IMR-90 (cell line): ENCODE measurements around the gene CORO1C. TPM values are rescaled to one million over a fixed set of nuclear protein-coding genes. Genes with fewer than 3 reads are reported as not detected.

Experiments
- ATAC-seq: fragments of 200-7000 bp; cut with Tn5 transposase; 2 replicates; pipeline ENCODE4 v1.9.1; 2020; ENCODE audit warnings: low read depth, mild to moderate bottlenecking, moderate library complexity
- BruUV-seq: library from RNA; stranded (reverse); fragments of 400-500 nt; replicated peaks from 2 replicates; lab custom pipeline; 2021; lab: Mats Ljungman, UMichigan
- CTCF ChIA-PET: fragments of 300-600 bp; formaldehyde crosslinking; extraction: SDS; loops from one replicate; lab custom pipeline; 2021; ENCODE audit warnings: antibody characterized with exemption; lab: Yijun Ruan, JAX
- POLR2A ChIA-PET: fragments of 300-600 bp; sonication (Branson Sonifier 250); formaldehyde crosslinking; loops from one replicate; lab custom pipeline; 2022; ENCODE audit warnings: antibody characterized with exemption; ENCODE audit not compliant: unreplicated experiment; lab: Charles Lee
- DNase-seq: peaks from one replicate; pipeline ENCODE4 v3.0.0; 2013
- H2AFZ ChIP-seq: replicated peaks from 2 replicates; pipeline ENCODE3; 2013; ENCODE audit warnings: low read length, mild to moderate bottlenecking; ENCODE audit not compliant: poor library complexity
- H2AK5ac ChIP-seq: 2 replicates; pipeline ENCODE4 v1.6.1; 2013; ENCODE audit warnings: low read depth, low read length, inconsistent platforms
- H2AK9ac ChIP-seq: replicated peaks from 2 replicates; pipeline ENCODE3; 2013; ENCODE audit warnings: mild to moderate bottlenecking, low read depth, low read length, moderate library complexity; ENCODE audit not compliant: poor library complexity
- H2BK120ac ChIP-seq: 2 replicates; pipeline ENCODE4 v1.6.1; 2013; ENCODE audit warnings: low read depth, low read length, inconsistent platforms
- H2BK15ac ChIP-seq: 3 replicates; pipeline ENCODE4 v1.6.1; 2013; ENCODE audit warnings: low read depth, low read length, inconsistent platforms
- H2BK20ac ChIP-seq: 2 replicates; pipeline ENCODE4 v1.6.1; 2013; ENCODE audit warnings: low read depth, mild to moderate bottlenecking, inconsistent platforms, low read length, moderate library complexity
- H2BK5ac ChIP-seq: 2 replicates; pipeline ENCODE4 v1.6.1; 2013; ENCODE audit warnings: mild to moderate bottlenecking, low read depth, low read length, inconsistent platforms; ENCODE audit not compliant: poor library complexity, severe bottlenecking
- H3K14ac ChIP-seq: replicated peaks from 2 replicates; pipeline ENCODE4 v1.6.1; 2013; ENCODE audit warnings: low read depth, low read length, inconsistent platforms
- H3K18ac ChIP-seq: 2 replicates; pipeline ENCODE4 v1.6.1; 2013; ENCODE audit warnings: low read depth, low read length, control low read depth
- H3K23ac ChIP-seq: 2 replicates; pipeline ENCODE4 v1.6.1; 2013; ENCODE audit warnings: low read depth, low read length, inconsistent platforms
- H3K27ac ChIP-seq: 2 replicates; pipeline ENCODE4 v1.5.1; 2013; ENCODE audit warnings: mild to moderate bottlenecking, control low read depth, low read length; ENCODE audit not compliant: insufficient read depth
- H3K27me3 ChIP-seq: 2 replicates; pipeline ENCODE4 v1.6.1; 2013; ENCODE audit warnings: low read length; ENCODE audit not compliant: control insufficient read depth, insufficient read depth
- H3K36me3 ChIP-seq: 2 replicates; pipeline ENCODE4 v1.6.1; 2013; ENCODE audit warnings: low read length, mixed read lengths; ENCODE audit not compliant: control insufficient read depth, insufficient read depth
- H3K4ac ChIP-seq: 2 replicates; pipeline ENCODE4 v1.6.1; 2013; ENCODE audit warnings: low read depth, low read length, inconsistent platforms
- H3K4me1 ChIP-seq: 2 replicates; pipeline ENCODE4 v1.6.1; 2013; ENCODE audit warnings: low read length, mixed read lengths; ENCODE audit not compliant: control insufficient read depth, insufficient read depth
- H3K4me2 ChIP-seq: 2 replicates; pipeline ENCODE4 v1.6.1; 2013; ENCODE audit warnings: low read depth, mild to moderate bottlenecking, control low read depth, low read length, moderate library complexity
- H3K4me3 ChIP-seq: 2 replicates; pipeline ENCODE4 v1.5.1; 2013; ENCODE audit warnings: low read depth, mild to moderate bottlenecking, control low read depth, low read length, moderate library complexity; ENCODE audit not compliant: insufficient read depth
- H3K56ac ChIP-seq: 2 replicates; pipeline ENCODE4 v1.6.1; 2013; ENCODE audit warnings: low read length, inconsistent platforms; ENCODE audit not compliant: insufficient read depth; ENCODE audit errors: extremely low read depth
- H3K79me1 ChIP-seq, 2 experiments: 2 replicates each; pipeline ENCODE4 v1.6.1; 2013; ENCODE audit warnings: low read length in 2 of 2, inconsistent platforms in 1 of 2, low read depth in 1 of 2
- H3K9ac ChIP-seq: 2 replicates; pipeline ENCODE4 v1.6.1; 2013; ENCODE audit warnings: low read depth, low read length, control low read depth
- H3K9me1 ChIP-seq: 2 replicates; pipeline ENCODE4 v1.6.1; 2013; ENCODE audit warnings: low read length, inconsistent platforms; ENCODE audit not compliant: insufficient read depth
- H3K9me3 ChIP-seq: 2 replicates; pipeline ENCODE4 v1.6.1; 2013; ENCODE audit warnings: low read length; ENCODE audit not compliant: control insufficient read depth, insufficient read depth
- H4K20me1 ChIP-seq: 2 replicates; pipeline ENCODE4 v1.6.1; 2013; ENCODE audit warnings: low read length, inconsistent platforms; ENCODE audit not compliant: insufficient read depth
- H4K5ac ChIP-seq: 2 replicates; pipeline ENCODE4 v1.6.1; 2013; ENCODE audit warnings: mild to moderate bottlenecking, low read depth, low read length, control low read depth
- H4K8ac ChIP-seq, 2 experiments: 2 replicates each; pipeline ENCODE4 v1.6.1; 2013; ENCODE audit warnings: low read depth in 2 of 2, low read length in 2 of 2, control low read depth in 1 of 2, inconsistent platforms in 1 of 2
- H4K91ac ChIP-seq: 2 replicates; pipeline ENCODE4 v1.6.1; 2013; ENCODE audit warnings: low read depth, low read length, inconsistent platforms; ENCODE audit not compliant: insufficient read depth
- BHLHE40 ChIP-seq: fragments of 150-350 bp; IDR thresholded peaks from 2 replicates; pipeline ENCODE4 v1.6.1; 2016; ENCODE audit warnings: mild to moderate bottlenecking, low read depth, low read length
- CTCF ChIP-seq: conservative IDR thresholded peaks from 2 replicates; pipeline ENCODE4 v1.5.1; 2012; ENCODE audit warnings: mild to moderate bottlenecking, low read depth, low read length, improper control_type of control experiment
- FOS ChIP-seq: fragments of 150-350 bp; IDR thresholded peaks from 2 replicates; pipeline ENCODE4 v1.6.1; 2016; ENCODE audit warnings: low read depth, low read length
- MAFK ChIP-seq: IDR thresholded peaks from 2 replicates; pipeline ENCODE4 v1.6.1; 2012; ENCODE audit warnings: low read depth, low read length, improper control_type of control experiment
- MAZ ChIP-seq: IDR thresholded peaks from 2 replicates; pipeline ENCODE4 v1.6.1; 2012; ENCODE audit warnings: low read depth, mild to moderate bottlenecking, low read length, improper control_type of control experiment, moderate library complexity, borderline replicate concordance
- MXI1 ChIP-seq: IDR thresholded peaks from 2 replicates; pipeline ENCODE4 v1.6.1; 2012; ENCODE audit warnings: low read depth, mild to moderate bottlenecking, low read length, moderate library complexity, borderline replicate concordance
- NFE2L2 ChIP-seq: fragments of 150-350 bp; IDR thresholded peaks from 2 replicates; pipeline ENCODE4 v1.6.1; 2016; ENCODE audit warnings: low read depth, mild to moderate bottlenecking, low read length
- POLR2A ChIP-seq: IDR thresholded peaks from 2 replicates; pipeline ENCODE4 v1.6.1; 2012; ENCODE audit warnings: mild to moderate bottlenecking, low read depth, low read length
- RFX5 ChIP-seq: IDR thresholded peaks from 2 replicates; pipeline ENCODE4 v1.8.0; 2012; ENCODE audit warnings: low read depth, mild to moderate bottlenecking, low read length, moderate library complexity
- WGBS, 2 experiments: methylation state at CpG; one replicate each; pipeline versions ENCODE4 v1.1.5 to v1.1.7; 2013; ENCODE audit warnings: missing lambda C conversion rate in 2 of 2; ENCODE audit not compliant: insufficient read length in 1 of 2; ENCODE audit errors: extremely low coverage in 2 of 2; 5-methylcytosine and 5-hydroxymethylcytosine counted together
- dilution Hi-C: fragments of 300-500 bp; cut with HindIII; formaldehyde crosslinking; loops from one replicate; pipeline ENCODE4 v1.14.3; 2018; ENCODE audit warnings: low sequenced_read_pairs; ENCODE audit not compliant: unreplicated experiment
- in situ Hi-C: fragments of 300-500 bp; cut with MboI; formaldehyde crosslinking; loops from 3 replicates; pipeline ENCODE4 v1.14.3; 2019; ENCODE audit warnings: low sequenced_read_pairs, inconsistent platforms, mixed read lengths
- intact Hi-C: fragments of 100-400 bp; cut with micrococcal nuclease; formaldehyde crosslinking; loops from 2 replicates; pipeline ENCODE4 v1.10.0; 2022
- polyA plus RNA-seq, 3 experiments: library from polyadenylated mRNA; depleted of rRNA; stranded (reverse); fragments of >200 nt; gene quantifications; 2 replicates each; pipeline ENCODE4 v1.2.3, GENCODE V29; 2012; ENCODE audit warnings: low replicate concordance in 1 of 3
- total RNA-seq: library from RNA; depleted of rRNA; stranded (reverse); fragments of >200 nt; gene quantifications from 2 replicates; pipeline ENCODE4 v1.2.3, GENCODE V29; 2012

The CORO1C gene
- total and polyA plus RNA-seq, 2 of the 4 experiments (the other 2 are of a cell fraction): 675 to 1,100 TPM

- Histone ChIP-seq H3K18ac (no peak overlapping the region; the same call in 1 of the 2 replicates), H4K5ac (no peak overlapping the region), H3K79me1 (peaks cover 48 to 82% of the 10 kb centered on the region in 2 experiments), H2BK20ac (no peak overlapping the region), H3K4me3 (no peak overlapping the region), H4K20me1 (peaks cover 54% of the 10 kb centered on the region), H2AK5ac (peak overlapping the region; percentile 30; the same call in 1 of the 2 replicates), H2BK120ac (no peak overlapping the region), H2AK9ac (peak overlapping the region; percentile 10), H3K4me1 (peaks cover 34% of the 10 kb centered on the region), H3K27ac (peak overlapping the region; percentile 4; the same call in 1 of the 2 replicates), H2BK15ac (no peak overlapping the region; the same call in 2 of the 3 replicates), H3K56ac (no peak overlapping the region), H3K36me3 (peaks cover 56% of the 10 kb centered on the region), H3K27me3 (no peaks in the 10 kb centered on the region), H3K4me2 (0 out of 2 replicates have a peak overlapping the region, but pooled peaks have one; percentile 1), H4K8ac (peak overlapping the region in 1 of 2 experiments; percentile 43; a peak in 1 of 4 replicates), H3K4ac (peak overlapping the region; percentile 32; the same call in 1 of the 2 replicates), H3K9ac (no peak overlapping the region), H2BK5ac (peak overlapping the region; percentile 45), H3K23ac (peak overlapping the region; percentile 72; the same call in 1 of the 2 replicates), H4K91ac (no peak overlapping the region), H3K9me3 (no peaks in the 10 kb centered on the region), H3K9me1 (peaks cover 35% of the 10 kb centered on the region), H2AFZ (no peak overlapping the region), H3K14ac (peak overlapping the region; percentile 31)
- ATAC-seq (no peak), DNase-seq (no peak)
- ChIA-PET POLR2A (no interaction called here), CTCF (interaction anchor here (0.6 kb wide), 2 partner anchors 27 to 384 kb away, joined by 3 to 4 read pairs; no protein-coding TSS in a partner anchor)
- no peak for TF ChIP-seq POLR2A
- TF ChIP-seq BHLHE40: no peak
- TF ChIP-seq MAFK: no peak
- TF ChIP-seq MAZ: no peak
- no peak for TF ChIP-seq RFX5
- no peak for TF ChIP-seq FOS
- no peak for TF ChIP-seq MXI1
- no peak for TF ChIP-seq CTCF
- TF ChIP-seq NFE2L2: no peak
- in situ Hi-C loops: loop anchor here (10.0 to 25.0 kb wide), 2 partner anchors 289 to 441 kb away; partner anchors contain the start of genes ALKBH2 and UNG
- WGBS, 2 experiments: 88% methylated on average over 5 of the region's 15 CpGs; no CpG with 5 or more reads in 1 of the 2 experiments
- intact Hi-C loops: loop anchor here (5.0 kb wide), 1 partner anchor 156 kb away; no protein-coding TSS in a partner anchor
- BruUV-seq: no TSS peak
- dilution Hi-C loops: no loop called here
These were observed 85.4 kb downstream of the CORO1C start for GRCh38 chr12:108645686-108646599.
